Neural progenitor cell (in vitro differentiated cells): Measurements from ENCODE around the gene RRP8.

Experiments used
- EZH2 ChIP-seq: fragments of 200-600 bp; sonication (generic); IDR thresholded peaks from 2 replicates; pipeline ENCODE4 v1.6.1; 2017; ENCODE audit warnings: antibody characterized with exemption, mild to moderate bottlenecking, moderate library complexity
- TF ChIP-seq, protein P1 (sequence below): fragments of 200-600 bp; sonication (generic); IDR thresholded peaks from 2 replicates; pipeline ENCODE4 v1.5.1; 2017; ENCODE audit warnings: antibody characterized with exemption, mild to moderate bottlenecking

DNA sequence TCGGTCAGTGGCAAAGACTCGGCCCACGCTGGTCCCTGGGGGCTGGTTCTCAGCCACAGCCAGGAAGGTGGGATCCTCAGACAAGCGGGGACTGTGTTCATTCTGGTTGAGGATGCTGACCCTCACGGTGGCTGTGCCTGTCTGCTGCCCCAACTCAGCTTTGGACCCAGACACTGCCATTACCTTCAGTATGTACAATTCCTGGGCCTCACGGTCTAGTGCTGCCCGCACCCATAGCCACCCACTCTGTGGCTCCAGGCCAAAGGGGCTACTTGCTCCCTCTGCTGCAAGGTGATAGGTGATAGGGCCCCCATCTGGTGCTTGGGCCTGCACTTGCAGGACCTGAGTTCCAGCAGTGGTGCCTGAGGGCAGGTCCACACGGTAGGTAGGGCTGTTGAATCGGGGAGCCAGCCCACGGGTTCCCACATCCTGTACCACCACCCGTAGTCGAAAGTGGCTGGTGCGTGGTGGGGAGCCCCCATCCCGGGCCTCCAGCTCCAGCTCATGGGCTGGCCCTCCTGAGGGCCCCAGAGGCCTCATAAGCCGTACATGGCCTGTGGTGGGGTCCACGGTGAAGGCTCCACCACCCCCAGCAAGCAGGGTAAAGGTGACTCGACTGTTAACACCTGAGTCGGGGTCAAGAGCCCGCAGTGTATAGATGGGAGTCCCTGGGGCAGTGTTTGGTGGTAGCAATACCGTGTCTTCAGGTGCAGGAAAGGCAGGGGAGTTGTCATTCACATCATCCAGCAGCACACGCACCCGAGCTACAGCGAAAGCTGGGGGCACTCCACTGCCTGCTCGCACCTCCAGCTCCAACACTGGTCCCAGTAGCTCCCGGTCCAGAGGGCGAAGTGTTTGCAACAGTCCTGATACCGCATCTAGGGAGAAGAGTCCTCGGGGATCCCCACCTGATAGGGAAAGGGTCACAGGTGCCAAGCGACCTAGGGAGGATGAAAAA lies 29.0 kb upstream of the RRP8 start:
- TF ChIP-seq, protein P1, sequence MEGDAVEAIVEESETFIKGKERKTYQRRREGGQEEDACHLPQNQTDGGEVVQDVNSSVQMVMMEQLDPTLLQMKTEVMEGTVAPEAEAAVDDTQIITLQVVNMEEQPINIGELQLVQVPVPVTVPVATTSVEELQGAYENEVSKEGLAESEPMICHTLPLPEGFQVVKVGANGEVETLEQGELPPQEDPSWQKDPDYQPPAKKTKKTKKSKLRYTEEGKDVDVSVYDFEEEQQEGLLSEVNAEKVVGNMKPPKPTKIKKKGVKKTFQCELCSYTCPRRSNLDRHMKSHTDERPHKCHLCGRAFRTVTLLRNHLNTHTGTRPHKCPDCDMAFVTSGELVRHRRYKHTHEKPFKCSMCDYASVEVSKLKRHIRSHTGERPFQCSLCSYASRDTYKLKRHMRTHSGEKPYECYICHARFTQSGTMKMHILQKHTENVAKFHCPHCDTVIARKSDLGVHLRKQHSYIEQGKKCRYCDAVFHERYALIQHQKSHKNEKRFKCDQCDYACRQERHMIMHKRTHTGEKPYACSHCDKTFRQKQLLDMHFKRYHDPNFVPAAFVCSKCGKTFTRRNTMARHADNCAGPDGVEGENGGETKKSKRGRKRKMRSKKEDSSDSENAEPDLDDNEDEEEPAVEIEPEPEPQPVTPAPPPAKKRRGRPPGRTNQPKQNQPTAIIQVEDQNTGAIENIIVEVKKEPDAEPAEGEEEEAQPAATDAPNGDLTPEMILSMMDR, result no peak
- no peak for TF ChIP-seq EZH2
